NCI-H82 treated with DMSO at 0.1 percent for 48 hours (cell line): Measurements from ENCODE around the gene CENPN.
A peak's percentile ranks its signal among the peaks of the same experiment; 100 is the strongest.

Source experiments
- DNase-seq: peaks from one replicate; lab custom pipeline; 2025; ENCODE audit not compliant: unreplicated experiment; lab: John Stamatoyannopoulos, UW

The CENPN gene

DNA sequence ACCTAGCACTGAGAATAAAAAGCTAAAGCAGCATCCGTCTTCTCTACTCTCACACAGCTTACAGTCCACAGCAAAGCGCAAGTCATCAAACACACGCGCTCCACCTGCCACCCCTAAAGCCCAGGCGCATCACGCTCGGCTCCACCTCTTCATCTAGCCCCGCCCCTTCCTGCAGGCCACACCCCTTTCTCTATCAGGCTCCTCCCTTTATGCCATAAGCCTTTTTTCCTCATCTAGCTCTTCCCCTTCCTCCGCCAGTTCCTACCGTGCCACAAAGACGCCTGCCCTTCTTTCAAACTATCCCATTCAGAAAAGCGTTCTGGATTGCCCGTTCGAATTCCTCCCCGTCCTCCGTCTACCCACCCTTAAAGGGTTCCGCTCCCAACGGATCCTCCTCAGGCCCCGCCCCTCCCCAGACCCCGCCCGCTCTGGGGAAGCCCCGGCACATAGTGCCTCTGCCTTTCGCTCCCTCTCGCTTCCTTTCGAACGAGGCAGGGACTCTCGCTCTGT, 69.6 kb downstream of the CENPN start:
- DNase-seq: peak; percentile 83

DNA sequence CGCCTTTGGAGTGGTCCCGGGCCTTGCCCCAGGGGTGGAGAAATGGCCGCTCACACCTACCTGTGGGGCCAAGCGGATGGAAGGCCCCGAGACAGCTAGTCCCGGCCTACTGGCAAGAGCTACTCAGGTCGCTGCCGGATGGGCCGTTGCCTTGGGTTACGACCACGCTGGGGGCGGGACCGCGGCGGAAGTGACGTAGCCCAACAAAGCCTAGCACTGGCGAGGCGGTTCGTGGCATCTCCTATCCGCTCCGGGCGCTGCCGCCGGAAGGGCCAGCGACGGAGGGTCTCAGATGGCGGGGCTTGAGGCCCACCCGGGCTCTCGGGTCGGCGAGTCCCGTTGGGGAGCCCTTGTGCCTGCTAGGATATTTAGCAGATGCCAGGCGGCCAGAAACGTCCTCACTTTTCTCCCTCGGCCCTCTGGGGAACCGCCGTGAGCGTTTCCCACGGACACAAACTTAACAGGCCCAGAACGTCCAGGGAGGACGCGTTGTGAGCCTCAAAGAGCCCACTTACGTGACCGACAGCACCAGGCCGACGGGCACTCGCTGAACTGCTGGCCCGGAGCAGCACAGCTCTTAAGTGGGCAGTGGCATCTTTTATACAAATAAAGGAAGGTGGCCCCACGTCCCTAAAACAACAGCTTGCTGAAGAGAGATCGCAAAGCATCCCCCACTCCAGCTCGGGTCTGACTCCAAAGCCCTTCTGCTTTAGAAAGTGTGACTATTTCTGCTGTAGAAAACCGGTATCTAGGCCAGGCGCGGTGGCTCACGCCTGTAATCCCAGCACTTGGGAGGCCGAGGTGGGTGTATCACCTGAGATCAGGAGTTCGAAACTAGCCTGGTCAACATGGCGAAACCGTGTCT, 70.3 kb downstream of the CENPN start, which contains the start of gene C16orf46:
TSS of gene C16orf46 (minus strand) at position 163 of the 865 bp plus-strand sequence. CDS start 13,283 bp downstream, outside the sequence.
- peak; percentile 78 for DNase-seq

DNA sequence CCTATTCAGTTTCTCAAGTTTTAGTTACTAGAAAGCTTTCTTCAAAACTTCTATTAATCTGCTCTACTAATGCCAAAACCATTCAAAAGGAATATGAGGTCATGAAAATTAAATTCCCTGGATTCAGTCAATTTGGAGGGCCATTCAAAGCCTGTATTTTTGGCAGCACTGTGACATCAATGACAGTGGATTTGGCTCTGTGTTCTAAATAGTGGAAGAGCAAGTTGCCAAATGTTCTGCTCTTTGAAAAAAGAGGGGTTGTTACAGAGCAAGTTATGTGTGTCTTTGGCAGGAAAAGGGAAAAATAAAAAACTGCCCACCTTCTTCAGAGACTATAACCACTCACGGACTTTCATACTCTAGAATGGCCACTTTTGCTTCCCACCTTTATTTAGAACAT, 73.2 kb downstream of the CENPN start:
- DNase-seq: no peak

DNA sequence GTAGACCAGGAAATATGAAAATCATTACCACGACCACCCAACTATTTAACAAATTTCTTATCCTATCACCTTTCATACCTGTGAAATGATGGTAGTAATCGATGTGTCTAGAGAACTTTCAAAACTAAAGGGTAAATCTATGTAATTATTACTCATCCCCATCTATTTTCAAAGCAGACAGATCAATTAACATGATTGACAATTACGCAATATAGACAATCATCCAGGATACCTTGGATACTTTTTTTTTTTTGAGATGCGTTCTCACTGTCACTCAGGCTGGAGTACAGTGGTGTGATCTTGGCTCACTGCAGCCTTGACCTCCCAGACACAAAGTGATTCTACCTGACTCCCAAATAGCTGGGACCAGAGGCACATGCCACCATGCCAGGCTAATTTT, 74.0 kb downstream of the CENPN start:
- DNase-seq: no peak
